ENCODE results near the gene ABCA4. TPM values are rescaled to one million over a fixed set of nuclear protein-coding genes. Genes with fewer than 3 reads are reported as not detected.
"Not testable (repeated sequence)": the region's sequence is repeated elsewhere in the genome, so short reads cannot be mapped to it uniquely, and the experiment has no call there.

ABCA4 gene
- total RNA-seq, 2 donors from 2014 or later = 0.21 TPM

- DNase-seq (no peak), ATAC-seq (no peak)
- intact Hi-C loops (cut with DNase I) = no loop called here
Observed at GRCh38 chr1:93976711-93977597, 144.0 kb downstream of the ABCA4 start.

GRCh38 chr1:93976291-93976690 is 144.7 kb downstream of the ABCA4 start:
- intact Hi-C loops (cut with DNase I) = no loop called here
- DNase-seq (no peak), ATAC-seq (no peak)

GRCh38 chr1:93972341-93972740 is 148.6 kb downstream of the ABCA4 start:
- ATAC-seq (no peak), DNase-seq (no peak)
- intact Hi-C loops (cut with DNase I) = no loop called here

GRCh38 chr1:93969887-93970286 is 151.1 kb downstream of the ABCA4 start:
- intact Hi-C loops (cut with DNase I) = no loop called here
- DNase-seq (no peak), ATAC-seq (no peak)

- intact Hi-C loops (cut with DNase I) = no loop called here
- ATAC-seq (no peak), DNase-seq (no peak)
Observed at GRCh38 chr1:93969371-93969770, 151.6 kb downstream of the ABCA4 start.

- DNase-seq (no peak), ATAC-seq (no peak)
- intact Hi-C loops (cut with DNase I) = no loop called here
Observed at GRCh38 chr1:93967306-93967705, 153.6 kb downstream of the ABCA4 start.

GRCh38 chr1:93965888-93966287 is 155.1 kb downstream of the ABCA4 start:
- no peak for ATAC-seq
- intact Hi-C loops (cut with DNase I) = no loop called here

GRCh38 chr1:93965256-93965655 is 155.7 kb downstream of the ABCA4 start:
- intact Hi-C loops (cut with DNase I) = no loop called here
- no peak for DNase-seq
- no peak for ATAC-seq

More at GRCh38 chr1:93965888-93966287, 155.1 kb downstream of the ABCA4 start:
- no peak for DNase-seq

- DNase-seq = no peak
- intact Hi-C loops (cut with DNase I) = no loop called here
- ATAC-seq = peak; percentile 55 to 95
Observed at GRCh38 chr1:93964777-93965200, 156.2 kb downstream of the ABCA4 start.

GRCh38 chr1:93964096-93964776 is 156.7 kb downstream of the ABCA4 start:
- no peak for DNase-seq
- ATAC-seq = no peak

GRCh38 chr1:93963585-93963984 is 157.4 kb downstream of the ABCA4 start:
- intact Hi-C loops (cut with DNase I) = no loop called here
- DNase-seq (no peak), ATAC-seq (peak; percentile 41 to 79)

More at GRCh38 chr1:93964096-93964776, 156.7 kb downstream of the ABCA4 start:
- intact Hi-C loops (cut with DNase I) = no loop called here

- intact Hi-C loops (cut with DNase I) = no loop called here
- DNase-seq (no peak), ATAC-seq (no peak)
Observed at GRCh38 chr1:93961906-93962305, 159.0 kb downstream of the ABCA4 start.

- intact Hi-C loops (cut with DNase I) = no loop called here
- ATAC-seq = no peak
- no peak for DNase-seq
Observed at GRCh38 chr1:93961443-93961842, 159.5 kb downstream of the ABCA4 start.

- intact Hi-C loops (cut with DNase I) = no loop called here
- ATAC-seq (no peak), DNase-seq (no peak)
Observed at GRCh38 chr1:93960641-93961147, 160.3 kb downstream of the ABCA4 start.

- no peak for ATAC-seq
- intact Hi-C loops (cut with DNase I) = no loop called here
- no peak for DNase-seq
Observed at GRCh38 chr1:93959413-93959812, 161.5 kb downstream of the ABCA4 start.

- no peak for DNase-seq
- ATAC-seq = no peak
- intact Hi-C loops (cut with DNase I) = no loop called here
Observed at GRCh38 chr1:93958726-93959100, 162.2 kb downstream of the ABCA4 start.

GRCh38 chr1:93958032-93958725 is 162.8 kb downstream of the ABCA4 start:
- intact Hi-C loops (cut with DNase I) = no loop called here
- DNase-seq (no peak), ATAC-seq (no peak)

GRCh38 chr1:93955765-93956164 is 165.2 kb downstream of the ABCA4 start:
- no peak for ATAC-seq
- intact Hi-C loops (cut with DNase I) = no loop called here
- no peak for DNase-seq

GRCh38 chr1:93947002-93947686 is 173.8 kb downstream of the ABCA4 start:
- DNase-seq; ATAC-seq; intact Hi-C loops (cut with DNase I): not testable (repeated sequence)
